Activated naive CD8-positive, alpha-beta T cell treated with anti-CD3 and anti-CD28 coated beads, Interleukin-2, amount 50 U/mL, for 24 hours (primary cell): ENCODE results near the gene ANO10.
"Not testable (repeated sequence)": the region's sequence is repeated elsewhere in the genome, so short reads cannot be mapped to it uniquely, and the experiment has no call there.

Source experiments
- ATAC-seq: fragments of 150-1000 bp; cut with Tn5 transposase; one replicate; pipeline ENCODE4 v1.10.0; 2021
- DNase-seq: peaks from one replicate; pipeline ENCODE4 v3.0.0; 2021
- H3K27ac Mint-ChIP-seq: one replicate; pipeline ENCODE4 v1.8.0; 2021; ENCODE audit warnings: mild to moderate bottlenecking, mixed read lengths
- H3K27me3 Mint-ChIP-seq: one replicate; pipeline ENCODE4 v1.8.0; 2021; ENCODE audit warnings: mixed read lengths
- H3K36me3 Mint-ChIP-seq: one replicate; pipeline ENCODE4 v1.8.0; 2021; ENCODE audit warnings: low read depth, mixed read lengths
- H3K4me1 Mint-ChIP-seq: one replicate; pipeline ENCODE4 v1.8.0; 2021; ENCODE audit warnings: mixed read lengths
- H3K4me3 Mint-ChIP-seq: one replicate; pipeline ENCODE4 v1.8.0; 2021; ENCODE audit warnings: mild to moderate bottlenecking, moderate library complexity, mixed read lengths
- H3K9me3 Mint-ChIP-seq: one replicate; pipeline ENCODE4 v1.8.0; 2021; ENCODE audit warnings: mixed read lengths

The ANO10 gene

GRCh38 chr3:43580181-43580580 is 41.6 kb downstream of the ANO10 start:
- Mint-ChIP-seq H3K9me3 (no peaks in the 10 kb centered on the region), H3K27me3 (no peaks in the 10 kb centered on the region), H3K4me1 (peaks cover 12% of the 10 kb centered on the region)

GRCh38 chr3:43573576-43573975 is 48.2 kb downstream of the ANO10 start:
- H3K27ac Mint-ChIP-seq, result no peak overlapping the region
- H3K4me3 Mint-ChIP-seq, result no peak overlapping the region
- no peaks in the 10 kb centered on the region for H3K27me3 Mint-ChIP-seq
- H3K4me1 Mint-ChIP-seq, result no peaks in the 10 kb centered on the region
- DNase-seq (no peak), ATAC-seq (no peak)
- peaks cover 2% of the 10 kb centered on the region for H3K36me3 Mint-ChIP-seq
- H3K9me3 Mint-ChIP-seq, result no peaks in the 10 kb centered on the region

More at GRCh38 chr3:43580181-43580580, 41.6 kb downstream of the ANO10 start:
- Mint-ChIP-seq H3K4me3 (no peak overlapping the region), H3K36me3 (peaks cover 2% of the 10 kb centered on the region), H3K27ac (no peak overlapping the region)
- DNase-seq, result no peak
- ATAC-seq, result no peak

GRCh38 chr3:43565661-43566341 is 56.0 kb downstream of the ANO10 start:
- H3K27me3 Mint-ChIP-seq, H3K4me3 Mint-ChIP-seq, H3K36me3 Mint-ChIP-seq, H3K27ac Mint-ChIP-seq, H3K4me1 Mint-ChIP-seq, H3K9me3 Mint-ChIP-seq, DNase-seq, ATAC-seq: not testable (repeated sequence)

GRCh38 chr3:43559961-43560360 is 61.9 kb downstream of the ANO10 start:
- ATAC-seq (no peak), DNase-seq (no peak)
- Mint-ChIP-seq H3K4me1 (no peaks in the 10 kb centered on the region), H3K9me3 (no peaks in the 10 kb centered on the region), H3K36me3 (peaks cover 2% of the 10 kb centered on the region), H3K4me3 (no peak overlapping the region), H3K27me3 (no peaks in the 10 kb centered on the region), H3K27ac (no peak overlapping the region)

GRCh38 chr3:43558171-43558570 is 63.6 kb downstream of the ANO10 start:
- Mint-ChIP-seq H3K36me3 (peaks cover 2% of the 10 kb centered on the region), H3K4me1 (no peaks in the 10 kb centered on the region), H3K27ac (no peak overlapping the region), H3K9me3 (no peaks in the 10 kb centered on the region), H3K27me3 (no peaks in the 10 kb centered on the region), H3K4me3 (no peak overlapping the region)
- ATAC-seq (no peak), DNase-seq (no peak)

GRCh38 chr3:43549626-43550290 is 72.1 kb downstream of the ANO10 start:
- Mint-ChIP-seq H3K36me3 (peaks cover 1% of the 10 kb centered on the region), H3K4me3 (no peak overlapping the region), H3K27me3 (no peaks in the 10 kb centered on the region), H3K9me3 (no peaks in the 10 kb centered on the region), H3K4me1 (no peaks in the 10 kb centered on the region), H3K27ac (no peak overlapping the region)
- DNase-seq, result no peak
- no peak for ATAC-seq

- not testable (repeated sequence) for H3K9me3 Mint-ChIP-seq, H3K27ac Mint-ChIP-seq, DNase-seq, ATAC-seq, H3K4me1 Mint-ChIP-seq, H3K36me3 Mint-ChIP-seq, H3K4me3 Mint-ChIP-seq, H3K27me3 Mint-ChIP-seq
Measured at GRCh38 chr3:43544277-43544676, 77.5 kb downstream of the ANO10 start.

GRCh38 chr3:43542328-43543043 is 79.3 kb downstream of the ANO10 start:
- Mint-ChIP-seq H3K4me3 (no peak overlapping the region), H3K27ac (no peak overlapping the region), H3K9me3 (no peaks in the 10 kb centered on the region), H3K36me3 (peaks cover 1% of the 10 kb centered on the region), H3K27me3 (no peaks in the 10 kb centered on the region), H3K4me1 (no peaks in the 10 kb centered on the region)
- no peak for ATAC-seq
- no peak for DNase-seq

- no peak overlapping the region for H3K27ac Mint-ChIP-seq
- no peaks in the 10 kb centered on the region for H3K27me3 Mint-ChIP-seq
- H3K36me3 Mint-ChIP-seq, result no peaks in the 10 kb centered on the region
- H3K9me3 Mint-ChIP-seq, result no peaks in the 10 kb centered on the region
- DNase-seq, result no peak
- no peak for ATAC-seq
- H3K4me1 Mint-ChIP-seq, result peaks cover 2% of the 10 kb centered on the region
- H3K4me3 Mint-ChIP-seq, result no peak overlapping the region
Measured at GRCh38 chr3:43540624-43541023, 81.2 kb downstream of the ANO10 start.

- Mint-ChIP-seq H3K36me3 (no peaks in the 10 kb centered on the region), H3K4me3 (no peak overlapping the region), H3K4me1 (peaks cover 2% of the 10 kb centered on the region), H3K9me3 (no peaks in the 10 kb centered on the region), H3K27me3 (no peaks in the 10 kb centered on the region), H3K27ac (no peak overlapping the region)
- DNase-seq (no peak), ATAC-seq (no peak)
Measured at GRCh38 chr3:43539321-43539720, 82.5 kb downstream of the ANO10 start.

- Mint-ChIP-seq H3K27me3 (no peaks in the 10 kb centered on the region), H3K4me1 (peaks cover 14% of the 10 kb centered on the region), H3K27ac (no peak overlapping the region), H3K9me3 (no peaks in the 10 kb centered on the region), H3K36me3 (no peaks in the 10 kb centered on the region), H3K4me3 (no peak overlapping the region)
- ATAC-seq, result no peak
- no peak for DNase-seq
Measured at GRCh38 chr3:43537225-43537624, 84.6 kb downstream of the ANO10 start.

GRCh38 chr3:43534675-43535074 is 87.1 kb downstream of the ANO10 start:
- Mint-ChIP-seq H3K4me1 (peaks cover 20% of the 10 kb centered on the region), H3K36me3 (no peaks in the 10 kb centered on the region), H3K27ac (no peak overlapping the region), H3K4me3 (no peak overlapping the region), H3K9me3 (no peaks in the 10 kb centered on the region), H3K27me3 (no peaks in the 10 kb centered on the region)
- ATAC-seq (no peak), DNase-seq (no peak)

- H3K27me3 Mint-ChIP-seq, result no peaks in the 10 kb centered on the region
- H3K4me1 Mint-ChIP-seq, result peaks cover 20% of the 10 kb centered on the region
- H3K27ac Mint-ChIP-seq, result no peak overlapping the region
- ATAC-seq (no peak), DNase-seq (no peak)
- H3K4me3 Mint-ChIP-seq, result no peak overlapping the region
- H3K9me3 Mint-ChIP-seq, result peaks cover 5% of the 10 kb centered on the region
- H3K36me3 Mint-ChIP-seq, result peaks cover 3% of the 10 kb centered on the region
Measured at GRCh38 chr3:43533009-43533408, 88.8 kb downstream of the ANO10 start.

- peaks cover 11% of the 10 kb centered on the region for H3K9me3 Mint-ChIP-seq
- H3K27me3 Mint-ChIP-seq, result no peaks in the 10 kb centered on the region
- H3K27ac Mint-ChIP-seq, result no peak overlapping the region
- peaks cover 6% of the 10 kb centered on the region for H3K36me3 Mint-ChIP-seq
- no peak overlapping the region for H3K4me3 Mint-ChIP-seq
- DNase-seq (no peak), ATAC-seq (peak; percentile 93)
- H3K4me1 Mint-ChIP-seq, result peaks cover 18% of the 10 kb centered on the region
Measured at GRCh38 chr3:43531835-43532234, 90.0 kb downstream of the ANO10 start.

GRCh38 chr3:43528498-43529099 is 93.2 kb downstream of the ANO10 start:
- Mint-ChIP-seq H3K9me3 (peaks cover 11% of the 10 kb centered on the region), H3K4me1 (peaks cover 16% of the 10 kb centered on the region), H3K4me3 (no peak overlapping the region), H3K27ac (no peak overlapping the region), H3K36me3 (peaks cover 6% of the 10 kb centered on the region), H3K27me3 (no peaks in the 10 kb centered on the region)
- no peak for ATAC-seq
- no peak for DNase-seq
